ENCODE measurements around the gene FAM81A. TPM values are rescaled to one million over a fixed set of nuclear protein-coding genes. Genes with fewer than 3 reads are reported as not detected.

Gene FAM81A
- total and polyA plus RNA-seq, 4 donors, result under 0.01 to 0.13 (median 0.07) TPM

- no peak for TF ChIP-seq GABPA (IDR thresholded peaks at IDR 0.05 in 1 of 2, conservative IDR thresholded peaks at IDR 0.05 in 1 of 2)
- no peak for TF ChIP-seq YY1 (IDR thresholded peaks at IDR 0.05)
- TF ChIP-seq EGR1 (IDR thresholded peaks at IDR 0.05; ENCODE audit: low read depth in 2 of 2), result no peak
- TF ChIP-seq FOXA2 (IDR thresholded peaks at IDR 0.05), result no peak
- TF ChIP-seq REST (IDR thresholded peaks at IDR 0.05), result no peak
- TF ChIP-seq SP1 (IDR thresholded peaks at IDR 0.05), result no peak
- TF ChIP-seq RXRA (IDR thresholded peaks at IDR 0.05), result no peak
- no peak for TF ChIP-seq FOXA1 (IDR thresholded peaks at IDR 0.05)
- TF ChIP-seq RAD21 (IDR thresholded peaks at IDR 0.05), result no peak
- no peak for TF ChIP-seq JUND (IDR thresholded peaks at IDR 0.05)
- TF ChIP-seq CTCF (IDR thresholded peaks at IDR 0.05; ENCODE audit: low read depth, low read length, missing input control), result no peak
- no peak for TF ChIP-seq TAF1 (conservative IDR thresholded peaks at IDR 0.05)
- no peak for TF ChIP-seq NR2F2 (IDR thresholded peaks at IDR 0.05)
- no peak for TF ChIP-seq MAX (IDR thresholded peaks at IDR 0.05)
- TF ChIP-seq ZBTB33 (IDR thresholded peaks at IDR 0.05), result no peak
- TF ChIP-seq ATF3 (IDR thresholded peaks at IDR 0.05), result no peak
- no peak for TF ChIP-seq HNF4A (conservative IDR thresholded peaks at IDR 0.05)
- TF ChIP-seq HNF4G (IDR thresholded peaks at IDR 0.05), result no peak
- WGBS, result 82% methylated on average over 4 of the region's 4 CpGs
- no peak for DNase-seq (ENCODE audit: low spot score)
- H3K27ac ChIP-seq (ENCODE audit: low read depth in 1 of 2, low read length in 2 of 2), result no peak overlapping the region
- peaks cover 0 to 4% (median 0%) of the 10 kb centered on the region in 4 donors for H3K9me3 ChIP-seq (ENCODE audit: control insufficient read depth in 4 of 4, low read length in 3 of 4)
- H3K4me3 ChIP-seq (ENCODE audit: low read depth in 1 of 3, low read length in 3 of 3), result no peak overlapping the region
- H3K36me3 ChIP-seq (ENCODE audit: control insufficient read depth in 4 of 4, insufficient read depth in 3 of 4, low read depth in 1 of 4, low read length in 3 of 4), result no peaks in the 10 kb centered on the region
- no peaks in the 10 kb centered on the region for H3K4me1 ChIP-seq (ENCODE audit: control insufficient read depth in 4 of 4, insufficient read depth in 4 of 4, low read length in 3 of 4)
- no peak overlapping the region for H3K9ac ChIP-seq (ENCODE audit: low read depth in 1 of 2, low read length in 2 of 2)
- H3K27me3 ChIP-seq (ENCODE audit: control insufficient read depth in 4 of 4, insufficient read depth in 4 of 4, low read length in 3 of 4), result no peaks in the 10 kb centered on the region
Observed at GRCh38 chr15:59561547-59561946, 123.6 kb downstream of the FAM81A start.

Data from liver (tissue), 9 donors.